GM21717 (cell line): ENCODE data around the gene JPH3.
"Not testable (repeated sequence)": the region's sequence is repeated elsewhere in the genome, so short reads cannot be mapped to it uniquely, and the experiment has no call there.

Source experiments
- ATAC-seq: cut with Tn5 transposase; IDR thresholded peaks from one replicate; pipeline ENCODE4 v1.9.1; 2021; ENCODE audit warnings: mild to moderate bottlenecking, moderate library complexity; ENCODE audit not compliant: unreplicated experiment

JPH3 gene

GRCh38 chr16:87678618-87679017 lies 76.3 kb downstream of the JPH3 start:
- no peak for ATAC-seq

GRCh38 chr16:87679593-87680271 lies 77.4 kb downstream of the JPH3 start:
- no peak for ATAC-seq

- ATAC-seq, result no peak
Observed at GRCh38 chr16:87680272-87680644, 78.0 kb downstream of the JPH3 start.

- not testable (repeated sequence) for ATAC-seq
Observed at GRCh38 chr16:87681051-87681602, 78.8 kb downstream of the JPH3 start.

GRCh38 chr16:87681981-87682570 lies 79.8 kb downstream of the JPH3 start:
- no peak for ATAC-seq

- no peak for ATAC-seq
Observed at GRCh38 chr16:87682852-87683399, 80.6 kb downstream of the JPH3 start.

GRCh38 chr16:87684106-87684677 lies 81.9 kb downstream of the JPH3 start:
- ATAC-seq, result no peak

- ATAC-seq, result no peak
Observed at GRCh38 chr16:87684711-87685404, 82.5 kb downstream of the JPH3 start.

GRCh38 chr16:87685405-87685755 lies 83.1 kb downstream of the JPH3 start:
- ATAC-seq, result no peak

GRCh38 chr16:87685766-87686165 lies 83.5 kb downstream of the JPH3 start:
- ATAC-seq, result no peak

- no peak for ATAC-seq
Observed at GRCh38 chr16:87686697-87687096, 84.4 kb downstream of the JPH3 start.

- ATAC-seq, result no peak
Observed at GRCh38 chr16:87687126-87687910, 85.0 kb downstream of the JPH3 start.

GRCh38 chr16:87687998-87688529 lies 85.8 kb downstream of the JPH3 start:
- no peak for ATAC-seq

- no peak for ATAC-seq
Observed at GRCh38 chr16:87688876-87689815, 86.8 kb downstream of the JPH3 start.

GRCh38 chr16:87689956-87690465 lies 87.7 kb downstream of the JPH3 start:
- ATAC-seq, result no peak

GRCh38 chr16:87690911-87691685 lies 88.8 kb downstream of the JPH3 start:
- no peak for ATAC-seq

- no peak for ATAC-seq
Observed at GRCh38 chr16:87691686-87692079, 89.4 kb downstream of the JPH3 start.

- no peak for ATAC-seq
Observed at GRCh38 chr16:87692176-87692575, 89.9 kb downstream of the JPH3 start.
